Activated B cell treated with CpG ODN at 0.5 μM for 24 hours (primary cell): Measurements from ENCODE around the gene TUBE1. TPM values are rescaled to one million over a fixed set of nuclear protein-coding genes. Genes with fewer than 3 reads are reported as not detected.
"Not testable (repeated sequence)": the region's sequence is repeated elsewhere in the genome, so short reads cannot be mapped to it uniquely, and the experiment has no call there.

Source experiments
- ATAC-seq: fragments of 200-7000 bp; cut with Tn5 transposase; one replicate; pipeline ENCODE4 v1.10.0; 2021; ENCODE audit warnings: low read depth, mild to moderate bottlenecking, moderate library complexity
- CTCF ChIA-PET: fragments of 350-600 bp; sonication (Branson Sonifier 250); formaldehyde crosslinking; loops from one replicate; lab custom pipeline; 2021; ENCODE audit warnings: antibody characterized with exemption; lab: Charles Lee
- POLR2A ChIA-PET: fragments of 350-600 bp; sonication (Branson Sonifier 250); formaldehyde crosslinking; loops from one replicate; lab custom pipeline; 2021; ENCODE audit warnings: antibody characterized with exemption; lab: Charles Lee
- DNase-seq: peaks from one replicate; pipeline ENCODE4 v3.0.0; 2022
- H3K27ac Mint-ChIP-seq: one replicate; pipeline ENCODE4 v1.8.0; 2020; ENCODE audit warnings: mixed read lengths
- H3K27me3 Mint-ChIP-seq: one replicate; pipeline ENCODE4 v1.8.0; 2021; ENCODE audit warnings: mixed read lengths
- H3K36me3 Mint-ChIP-seq: one replicate; pipeline ENCODE4 v1.8.0; 2021; ENCODE audit warnings: low read depth, mixed read lengths
- H3K4me1 Mint-ChIP-seq: one replicate; pipeline ENCODE4 v1.8.0; 2021; ENCODE audit warnings: mixed read lengths
- H3K4me3 Mint-ChIP-seq: one replicate; pipeline ENCODE4 v1.8.0; 2020; ENCODE audit warnings: mild to moderate bottlenecking, mixed read lengths
- H3K9me3 Mint-ChIP-seq: one replicate; pipeline ENCODE4 v1.8.0; 2020; ENCODE audit warnings: mixed read lengths
- intact Hi-C: fragments of 100-400 bp; cut with micrococcal nuclease; formaldehyde crosslinking; loops from one replicate; pipeline ENCODE4 v1.15.1; 2024
- total RNA-seq: library from RNA; stranded (reverse); gene quantifications from 2 replicates; pipeline ENCODE4 v1.2.3, GENCODE V29; 2022
- TF ChIP-seq, protein P1 (sequence below): fragments of 200-600 bp; IDR thresholded peaks from one replicate; pipeline ENCODE4 v1.8.0; 2022; ENCODE audit warnings: antibody characterized with exemption, mild to moderate bottlenecking

TUBE1 gene
- total RNA-seq, 1 donor from 2014 or later = 28.0 TPM

DNA sequence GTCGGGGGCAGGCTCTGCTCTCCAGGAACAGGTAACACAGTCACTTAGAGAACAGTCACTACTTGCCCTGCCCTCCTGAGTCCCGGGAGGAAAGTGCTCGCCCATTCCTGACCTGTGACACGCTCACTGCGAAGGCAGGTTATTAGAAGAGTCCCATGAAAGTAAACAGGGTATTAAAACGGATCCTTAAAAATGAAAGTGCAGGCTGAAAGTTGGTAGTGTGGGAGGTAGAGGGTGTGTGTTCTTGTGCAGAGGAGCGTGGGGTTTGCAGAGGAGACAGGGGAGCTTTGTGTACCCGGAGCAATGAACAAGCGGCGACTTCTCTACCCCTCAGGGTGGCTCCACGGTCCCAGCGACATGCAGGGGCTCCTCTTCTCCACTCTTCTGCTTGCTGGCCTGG, 33.3 kb downstream of the TUBE1 start, which contains the start of gene CCN6:
Gene CCN6, plus strand, starts transcription at position 104 of the 400 bp plus-strand sequence. Its CDS starts 254 bp downstream, at position 358.
- Mint-ChIP-seq H3K4me3 (no peak within 1 kb of the TSS), H3K36me3 (no peaks in the 10 kb centered on the region), H3K27me3 (peaks cover 5% of the 10 kb centered on the region), H3K4me1 (no peaks in the 10 kb centered on the region), H3K9me3 (no peaks in the 10 kb centered on the region), H3K27ac (no peak within 1 kb of the TSS)
- no peak for ATAC-seq
- POLR2A ChIA-PET = no interaction called here
- no peak for DNase-seq
- CTCF ChIA-PET = no interaction called here
- intact Hi-C loops = no loop called here
- TF ChIP-seq, protein P1, sequence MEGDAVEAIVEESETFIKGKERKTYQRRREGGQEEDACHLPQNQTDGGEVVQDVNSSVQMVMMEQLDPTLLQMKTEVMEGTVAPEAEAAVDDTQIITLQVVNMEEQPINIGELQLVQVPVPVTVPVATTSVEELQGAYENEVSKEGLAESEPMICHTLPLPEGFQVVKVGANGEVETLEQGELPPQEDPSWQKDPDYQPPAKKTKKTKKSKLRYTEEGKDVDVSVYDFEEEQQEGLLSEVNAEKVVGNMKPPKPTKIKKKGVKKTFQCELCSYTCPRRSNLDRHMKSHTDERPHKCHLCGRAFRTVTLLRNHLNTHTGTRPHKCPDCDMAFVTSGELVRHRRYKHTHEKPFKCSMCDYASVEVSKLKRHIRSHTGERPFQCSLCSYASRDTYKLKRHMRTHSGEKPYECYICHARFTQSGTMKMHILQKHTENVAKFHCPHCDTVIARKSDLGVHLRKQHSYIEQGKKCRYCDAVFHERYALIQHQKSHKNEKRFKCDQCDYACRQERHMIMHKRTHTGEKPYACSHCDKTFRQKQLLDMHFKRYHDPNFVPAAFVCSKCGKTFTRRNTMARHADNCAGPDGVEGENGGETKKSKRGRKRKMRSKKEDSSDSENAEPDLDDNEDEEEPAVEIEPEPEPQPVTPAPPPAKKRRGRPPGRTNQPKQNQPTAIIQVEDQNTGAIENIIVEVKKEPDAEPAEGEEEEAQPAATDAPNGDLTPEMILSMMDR = no peak

DNA sequence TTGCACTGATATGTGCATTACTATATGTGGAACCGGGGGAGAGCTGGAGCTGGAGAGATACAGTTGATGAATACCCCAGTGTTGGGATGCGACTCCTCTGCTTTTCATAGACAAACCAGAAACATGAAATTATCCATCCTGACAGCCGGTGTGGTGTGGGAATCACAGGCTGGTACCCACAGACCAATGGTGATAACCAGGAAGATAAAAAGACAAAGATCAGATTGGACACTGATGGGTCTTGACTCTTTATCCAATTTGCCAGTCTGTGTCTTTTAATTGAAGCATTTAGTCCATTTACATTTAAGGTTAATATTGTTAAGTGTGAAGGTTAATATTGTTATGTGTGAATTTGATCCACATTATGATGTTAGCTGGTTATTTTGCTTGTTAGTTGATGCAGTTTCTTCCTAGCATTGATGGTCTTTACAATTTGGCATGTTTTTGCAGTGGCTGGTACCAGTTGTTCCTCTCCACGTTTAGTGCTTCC, 36.0 kb downstream of the TUBE1 start:
- DNase-seq, H3K4me1 Mint-ChIP-seq, H3K9me3 Mint-ChIP-seq, ATAC-seq, CTCF ChIA-PET, H3K27ac Mint-ChIP-seq, H3K27me3 Mint-ChIP-seq, H3K4me3 Mint-ChIP-seq, H3K36me3 Mint-ChIP-seq, intact Hi-C loops: not testable (repeated sequence)
- POLR2A ChIA-PET = interaction anchor here (0.7 kb wide), 1 partner anchor 681 kb away, joined by 3 read pairs; no protein-coding TSS in a partner anchor

DNA sequence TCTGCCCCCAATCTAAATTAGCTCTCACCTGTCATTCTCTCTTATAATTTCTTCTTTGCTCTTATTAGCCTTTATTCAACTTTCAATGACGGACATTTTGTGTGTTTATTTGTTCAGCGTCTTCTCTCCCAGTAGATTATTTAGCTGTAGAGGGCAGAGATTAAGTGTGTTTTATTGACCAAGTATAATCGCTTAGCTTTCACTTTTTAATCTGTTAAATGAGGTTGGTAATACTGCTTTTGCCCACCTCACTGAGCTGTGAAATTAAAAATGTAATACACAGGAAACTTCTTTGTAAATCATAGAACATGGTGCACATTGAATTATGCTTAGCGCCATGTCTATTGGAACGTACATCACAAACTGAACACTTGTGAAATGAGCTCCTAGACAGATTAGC, 36.9 kb downstream of the TUBE1 start:
- ChIA-PET CTCF (no interaction called here), POLR2A (no interaction called here)
- no peak overlapping the region for H3K27ac Mint-ChIP-seq
- DNase-seq (no peak), ATAC-seq (no peak)
- no peaks in the 10 kb centered on the region for H3K9me3 Mint-ChIP-seq
- H3K27me3 Mint-ChIP-seq = peaks cover 3% of the 10 kb centered on the region
- no peak overlapping the region for H3K4me3 Mint-ChIP-seq
- intact Hi-C loops = no loop called here
- H3K4me1 Mint-ChIP-seq = no peaks in the 10 kb centered on the region
- no peaks in the 10 kb centered on the region for H3K36me3 Mint-ChIP-seq
- TF ChIP-seq, protein P1 = no peak

DNA sequence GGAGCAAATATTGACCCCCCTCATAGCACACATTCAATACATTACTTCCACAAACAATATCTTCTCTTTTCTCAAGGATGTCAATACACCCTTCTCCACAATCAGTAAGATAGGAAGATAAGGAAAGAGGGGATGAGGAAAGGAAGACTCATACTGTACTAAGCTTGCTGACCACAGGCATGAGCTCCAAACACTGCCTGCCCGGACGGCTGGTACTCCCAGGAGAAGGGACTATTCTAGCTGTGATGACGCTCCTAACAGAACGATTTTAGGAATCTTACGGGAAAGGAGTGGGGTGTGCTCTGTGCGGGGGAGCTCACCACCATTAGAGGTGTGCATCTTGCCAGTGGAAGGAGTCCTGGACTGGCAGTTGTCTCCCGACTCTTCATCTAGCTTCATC, 37.3 kb downstream of the TUBE1 start:
- ChIA-PET CTCF (no interaction called here), POLR2A (no interaction called here)
- no peaks in the 10 kb centered on the region for H3K4me1 Mint-ChIP-seq
- H3K36me3 Mint-ChIP-seq = no peaks in the 10 kb centered on the region
- intact Hi-C loops = loop anchor here (10.0 kb wide), 1 partner anchor 685 kb away; no protein-coding TSS in a partner anchor
- H3K27me3 Mint-ChIP-seq = peaks cover 1% of the 10 kb centered on the region
- no peak for ATAC-seq
- no peaks in the 10 kb centered on the region for H3K9me3 Mint-ChIP-seq
- no peak for DNase-seq
- H3K27ac Mint-ChIP-seq = no peak overlapping the region
- H3K4me3 Mint-ChIP-seq = no peak overlapping the region
- TF ChIP-seq, protein P1 = no peak

DNA sequence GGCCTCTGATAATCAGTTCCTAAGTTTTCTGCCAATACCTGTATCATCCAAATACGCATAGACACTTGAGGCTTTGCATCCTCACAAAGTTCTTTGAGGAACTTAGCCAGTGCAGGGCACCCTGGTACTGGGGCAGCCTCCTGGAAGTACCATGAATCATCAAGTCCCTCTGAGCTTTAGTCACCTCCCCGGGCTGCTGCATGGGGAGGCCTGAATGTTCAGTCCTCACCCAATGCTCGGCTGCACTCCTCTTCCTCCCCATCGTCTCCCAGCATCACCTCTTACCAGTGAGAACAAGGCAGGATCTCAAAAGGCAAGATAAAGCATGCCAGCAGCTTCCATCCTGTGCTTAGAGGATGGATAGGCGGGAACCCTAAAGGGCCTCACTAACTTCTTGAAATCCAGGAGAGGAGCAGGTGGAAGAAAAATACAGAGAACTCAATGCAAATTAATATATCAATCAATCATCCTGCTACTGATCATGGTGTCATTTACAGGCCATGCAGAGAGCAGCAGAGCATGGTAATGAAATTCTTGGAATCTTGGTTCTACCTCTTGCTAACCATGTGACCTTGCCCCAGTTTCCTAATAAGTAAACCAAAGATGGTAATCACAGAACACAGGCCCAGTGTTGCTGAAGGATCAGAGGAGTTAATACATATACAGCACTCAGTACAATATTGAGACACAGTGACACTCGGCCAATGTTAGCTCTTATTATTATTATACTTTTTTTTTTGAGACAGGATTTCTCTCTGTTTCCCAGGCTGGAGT, 38.1 kb downstream of the TUBE1 start:
- no peaks in the 10 kb centered on the region for H3K36me3 Mint-ChIP-seq
- POLR2A ChIA-PET = no interaction called here
- DNase-seq = no peak
- no peaks in the 10 kb centered on the region for H3K4me1 Mint-ChIP-seq
- CTCF ChIA-PET = no interaction called here
- no peaks in the 10 kb centered on the region for H3K9me3 Mint-ChIP-seq
- TF ChIP-seq, protein P1 = no peak
- intact Hi-C loops = loop anchor here (10.0 kb wide), 1 partner anchor 684 kb away; no protein-coding TSS in a partner anchor
- ATAC-seq = no peak
- no peak overlapping the region for H3K4me3 Mint-ChIP-seq
- no peak overlapping the region for H3K27ac Mint-ChIP-seq
- H3K27me3 Mint-ChIP-seq = no peaks in the 10 kb centered on the region

DNA sequence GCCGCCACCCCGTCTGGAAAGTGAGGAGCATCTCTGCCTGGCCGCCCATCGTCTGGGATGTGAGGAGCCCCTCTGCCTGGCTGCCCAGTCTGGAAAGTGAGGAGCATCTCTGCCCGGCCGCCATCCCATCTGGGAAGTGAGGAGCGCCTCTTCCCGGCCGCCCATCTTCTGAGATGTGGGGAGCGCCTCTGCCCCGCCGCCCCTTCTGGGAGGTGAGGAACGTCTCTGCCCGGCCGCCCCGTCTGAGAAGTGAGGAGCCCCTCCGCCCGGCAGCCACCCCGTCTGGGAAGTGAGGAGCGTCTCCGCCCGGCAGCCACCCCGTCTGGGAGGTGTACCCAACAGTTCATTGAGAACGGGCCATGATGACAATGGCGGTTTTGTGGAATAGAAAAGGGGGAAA, 39.8 kb downstream of the TUBE1 start:
- ATAC-seq, H3K9me3 Mint-ChIP-seq, POLR2A ChIA-PET, H3K36me3 Mint-ChIP-seq, H3K27ac Mint-ChIP-seq, H3K4me3 Mint-ChIP-seq, H3K4me1 Mint-ChIP-seq, DNase-seq, H3K27me3 Mint-ChIP-seq, CTCF ChIA-PET: not testable (repeated sequence)
- intact Hi-C loops = loop anchor here (10.0 kb wide), 1 partner anchor 683 kb away; no protein-coding TSS in a partner anchor
